Activated CD4-positive, alpha-beta T cell treated with anti-CD3 and anti-CD28 coated beads for 1 hour (primary cell): Measurements from ENCODE around the gene TAPBPL.
A peak's percentile ranks its signal among the peaks of the same experiment; 100 is the strongest.
"Not testable (repeated sequence)": the region's sequence is repeated elsewhere in the genome, so short reads cannot be mapped to it uniquely, and the experiment has no call there.

Source experiments
- DNase-seq: peaks from one replicate; pipeline ENCODE4 v3.0.0-alpha.2; 2020

TAPBPL gene, protein sequence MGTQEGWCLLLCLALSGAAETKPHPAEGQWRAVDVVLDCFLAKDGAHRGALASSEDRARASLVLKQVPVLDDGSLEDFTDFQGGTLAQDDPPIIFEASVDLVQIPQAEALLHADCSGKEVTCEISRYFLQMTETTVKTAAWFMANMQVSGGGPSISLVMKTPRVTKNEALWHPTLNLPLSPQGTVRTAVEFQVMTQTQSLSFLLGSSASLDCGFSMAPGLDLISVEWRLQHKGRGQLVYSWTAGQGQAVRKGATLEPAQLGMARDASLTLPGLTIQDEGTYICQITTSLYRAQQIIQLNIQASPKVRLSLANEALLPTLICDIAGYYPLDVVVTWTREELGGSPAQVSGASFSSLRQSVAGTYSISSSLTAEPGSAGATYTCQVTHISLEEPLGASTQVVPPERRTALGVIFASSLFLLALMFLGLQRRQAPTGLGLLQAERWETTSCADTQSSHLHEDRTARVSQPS

DNA sequence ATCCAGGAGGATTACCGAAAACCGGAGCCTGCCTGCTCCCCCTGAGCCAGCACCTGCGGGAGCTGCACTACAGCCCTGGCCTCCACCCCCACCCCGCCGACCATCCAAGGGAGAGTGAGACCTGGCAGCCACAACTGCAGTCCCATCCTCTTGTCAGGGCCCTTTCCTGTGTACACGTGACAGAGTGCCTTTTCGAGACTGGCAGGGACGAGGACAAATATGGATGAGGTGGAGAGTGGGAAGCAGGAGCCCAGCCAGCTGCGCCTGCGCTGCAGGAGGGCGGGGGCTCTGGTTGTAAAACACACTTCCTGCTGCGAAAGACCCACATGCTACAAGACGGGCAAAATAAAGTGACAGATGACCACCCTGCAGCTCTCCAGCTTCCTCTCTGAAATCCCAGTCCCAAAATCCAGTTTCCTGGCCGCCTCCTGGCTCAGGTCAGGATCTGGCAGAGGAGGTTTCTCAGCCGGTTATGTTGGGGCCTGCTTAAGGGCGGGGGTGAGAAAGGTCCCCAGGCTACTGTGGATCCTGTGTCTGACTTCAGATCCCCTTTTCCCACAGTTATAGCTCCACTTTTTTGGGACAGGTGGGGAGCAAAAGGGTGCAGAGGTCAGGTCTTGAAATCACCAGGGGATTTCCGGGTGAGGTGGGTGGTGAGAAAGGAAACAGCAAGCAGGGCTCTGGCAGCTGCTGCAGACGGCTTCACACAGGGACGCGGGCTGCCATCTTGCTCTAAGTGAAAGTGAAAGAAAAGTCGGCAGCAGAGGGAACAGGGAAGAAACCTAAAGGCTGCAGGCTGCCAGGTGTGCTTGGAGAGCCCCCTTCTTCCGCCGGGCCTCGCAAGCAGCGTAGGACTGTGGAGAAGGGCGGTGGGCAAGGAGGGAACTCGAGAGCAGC lies at the start of gene TAPBPL:
TSS of gene TAPBPL (plus strand) at position 695 of the 897 bp plus-strand sequence. CDS start 207 bp downstream, outside the sequence.
- DNase-seq = peak; percentile 71

DNA sequence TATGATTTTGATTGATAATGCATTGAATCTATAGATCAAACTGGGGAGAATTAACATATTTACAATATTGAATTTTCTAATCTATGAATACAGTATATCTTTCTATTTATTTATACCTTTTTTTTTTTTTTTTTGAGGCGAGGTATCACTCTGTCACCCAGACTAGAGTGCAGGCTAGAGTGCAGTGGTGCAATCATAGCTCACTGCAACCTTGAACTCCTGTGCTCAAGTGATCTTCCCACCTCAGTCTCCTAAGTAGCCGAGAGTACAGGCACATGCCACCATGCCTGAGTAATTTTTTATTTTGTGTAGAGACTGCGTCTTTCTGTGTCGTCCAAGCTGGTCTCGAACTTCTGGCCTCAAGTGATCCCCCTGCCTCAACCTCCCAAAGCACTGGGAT lies 47.5 kb upstream of the TAPBPL start:
- no peak for DNase-seq

DNA sequence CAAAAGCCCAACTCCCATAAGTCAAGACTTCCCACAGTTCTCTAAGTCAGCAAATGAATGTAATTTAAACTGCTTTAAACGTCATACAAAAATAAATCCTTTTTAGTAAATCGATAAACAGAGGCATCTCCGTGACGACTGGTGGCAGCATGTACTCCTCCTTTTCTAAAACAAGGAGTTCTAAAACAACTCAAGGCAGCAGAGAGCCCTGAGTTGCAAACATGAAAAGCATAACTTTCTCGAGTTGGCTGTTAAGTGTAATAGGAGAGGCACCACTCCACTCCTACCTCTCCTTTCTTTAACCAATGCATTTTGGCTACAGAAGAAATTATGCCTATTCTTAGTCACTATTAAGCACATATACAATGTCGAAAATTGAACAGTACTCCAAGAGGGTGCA lies 45.9 kb upstream of the TAPBPL start:
- DNase-seq = no peak

DNA sequence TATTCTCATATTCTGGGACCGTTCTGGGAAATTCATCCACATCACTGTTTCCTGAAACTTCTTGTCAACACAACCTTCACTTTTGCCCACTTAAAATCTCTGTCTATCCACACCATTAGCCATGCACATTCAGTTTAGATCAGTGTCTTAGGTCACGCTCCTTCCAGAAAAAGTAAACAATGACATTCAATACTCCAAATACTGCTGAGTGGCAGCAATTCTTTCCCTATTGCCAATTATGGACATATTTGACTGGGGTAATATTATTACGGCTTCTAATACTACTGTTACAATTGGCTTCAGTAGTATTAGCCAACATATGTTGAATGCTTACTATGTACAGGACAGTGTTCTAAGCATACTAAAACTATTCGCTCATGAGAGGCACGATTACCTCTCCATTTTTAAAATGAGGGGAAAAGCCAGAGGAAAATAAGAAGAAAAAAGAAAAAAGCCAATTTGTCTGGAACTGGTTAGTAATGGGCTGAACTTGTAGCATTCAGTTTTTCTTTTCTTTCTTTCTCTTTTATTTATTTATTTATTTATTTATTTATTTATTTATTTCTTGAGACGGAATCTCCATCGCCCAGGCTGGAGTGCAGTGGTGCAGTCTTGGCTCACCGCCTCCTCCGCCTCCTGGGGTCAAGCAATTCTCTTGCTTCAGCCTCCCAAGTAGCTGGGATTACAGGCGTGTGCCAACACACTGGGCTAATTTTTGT lies 44.4 kb upstream of the TAPBPL start:
- DNase-seq = no peak

DNA sequence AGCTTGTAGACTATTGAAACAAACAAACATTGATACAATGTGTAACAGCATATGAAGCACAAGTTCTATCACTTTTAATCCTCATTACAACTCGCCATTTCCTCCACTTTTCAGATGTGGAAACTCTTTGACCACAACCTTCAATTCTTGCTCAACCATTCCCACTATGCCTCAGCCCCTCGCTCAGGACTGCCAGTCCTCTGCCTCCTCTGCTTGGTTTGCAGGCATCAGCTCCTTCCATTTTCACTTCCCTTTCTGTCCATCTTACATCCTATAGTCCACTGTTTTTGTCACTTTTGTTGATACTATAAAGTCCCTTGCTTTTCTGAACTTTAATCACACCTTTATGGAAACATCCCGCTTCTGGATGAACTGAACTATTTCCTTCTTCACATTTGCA lies 35.2 kb upstream of the TAPBPL start:
- DNase-seq = no peak

DNA sequence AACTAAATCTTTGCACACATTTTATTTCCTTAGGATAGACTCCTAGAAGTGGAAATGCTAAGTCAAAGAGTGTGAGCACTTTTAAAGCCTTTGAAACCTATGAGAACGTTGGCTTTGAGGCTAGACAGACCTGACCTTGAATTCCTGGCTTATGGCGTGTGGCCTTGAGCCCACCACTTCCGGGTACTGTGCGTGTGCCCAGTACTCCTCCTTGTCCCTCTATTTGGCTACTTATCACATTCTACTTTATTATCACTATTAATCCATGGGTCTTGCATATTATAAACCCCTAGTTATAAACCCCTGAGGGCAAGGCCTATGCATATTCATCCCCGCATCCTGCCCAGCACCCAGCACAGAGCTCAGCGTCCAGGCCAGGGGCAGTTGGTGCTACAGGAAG lies 33.0 kb upstream of the TAPBPL start:
- DNase-seq = no peak

DNA sequence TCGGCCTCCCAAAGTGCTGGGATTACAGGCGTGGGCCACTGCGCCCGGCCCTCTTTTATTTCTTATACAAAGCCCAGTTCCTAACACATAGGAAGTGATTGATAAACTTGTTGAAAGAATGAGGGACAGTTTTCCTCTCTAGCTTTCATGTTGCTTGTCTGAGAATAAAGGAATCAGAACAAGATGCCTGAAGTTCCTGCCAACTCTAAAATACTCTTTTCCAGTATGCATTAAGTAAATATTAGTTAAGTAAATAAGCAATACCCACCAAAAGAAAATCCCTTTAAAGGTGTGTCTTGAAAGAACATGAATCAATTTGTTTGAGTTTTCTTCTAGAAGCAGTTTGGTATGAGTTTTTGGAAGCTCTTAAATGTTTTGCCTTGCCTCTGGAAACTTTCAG lies 31.5 kb upstream of the TAPBPL start:
- no peak for DNase-seq

DNA sequence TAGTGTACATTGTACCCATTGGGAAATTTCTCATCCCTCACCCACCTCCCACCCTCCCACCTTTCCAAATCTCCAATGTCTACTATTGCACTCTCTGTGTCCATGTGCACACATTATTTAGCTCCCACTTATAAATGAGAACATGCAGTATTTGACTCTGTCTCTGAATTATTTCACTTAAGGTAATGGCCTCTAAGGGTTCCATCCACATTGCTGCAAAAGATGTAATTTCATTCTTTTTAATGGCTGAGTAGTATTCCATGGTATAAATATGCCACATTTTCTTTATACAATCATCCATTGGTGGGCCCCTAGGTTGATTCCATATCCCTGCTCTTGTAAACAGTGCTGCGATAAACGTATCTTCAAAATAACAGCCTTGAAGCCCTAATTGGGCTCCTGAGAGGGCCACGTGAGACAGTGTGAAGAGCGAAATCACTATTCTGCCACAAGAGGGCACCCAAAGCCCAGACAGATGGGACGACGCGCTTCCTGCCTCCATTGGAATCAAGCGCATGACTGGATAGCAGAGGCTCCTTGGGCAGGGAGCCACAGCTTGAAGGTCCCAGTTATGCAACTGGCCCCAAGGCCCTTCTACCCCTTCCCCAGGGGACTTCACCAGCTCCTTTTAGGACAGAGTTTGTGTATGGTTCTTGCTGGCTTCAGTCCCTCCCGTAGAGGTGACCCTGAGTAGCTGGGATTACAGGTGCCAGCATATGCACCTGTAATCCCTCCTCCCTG lies 28.4 kb upstream of the TAPBPL start:
- peak; percentile 65 for DNase-seq

DNA sequence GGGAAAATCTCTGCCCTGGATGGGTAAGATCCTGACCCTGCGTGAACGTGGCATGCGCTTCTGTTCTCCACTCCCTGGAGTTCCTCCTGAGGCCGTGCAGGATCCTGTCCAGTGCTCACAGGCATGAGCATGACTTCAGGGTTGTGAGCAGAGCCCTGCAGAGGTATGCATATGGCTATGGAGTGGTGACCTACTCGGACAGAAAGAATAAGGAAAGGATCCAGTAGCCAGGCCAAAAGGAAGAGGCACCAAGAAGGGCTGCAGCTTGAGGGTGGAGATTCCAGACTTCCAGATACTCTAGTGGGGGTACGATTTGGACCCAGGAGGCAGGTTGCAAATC lies 27.9 kb upstream of the TAPBPL start:
- DNase-seq = no peak

DNA sequence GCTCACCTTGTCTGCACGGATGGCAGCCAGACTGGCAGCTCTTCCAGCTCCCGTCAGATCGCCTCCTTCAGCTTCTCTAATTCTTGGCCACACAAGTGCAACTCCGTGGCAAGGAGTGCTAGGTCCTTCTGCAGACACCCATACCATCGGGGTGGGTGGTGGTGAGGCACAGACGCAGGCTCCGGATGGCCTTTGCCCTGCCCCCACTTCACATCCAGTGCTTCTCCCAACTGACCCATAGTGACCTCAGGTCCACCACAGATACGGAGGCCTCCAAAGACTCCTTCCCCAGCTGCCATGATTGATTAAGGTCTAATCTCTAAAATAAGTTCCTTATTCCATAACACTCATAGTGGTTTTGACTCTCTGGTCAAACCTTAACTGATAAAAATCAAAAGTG lies 27.0 kb upstream of the TAPBPL start:
- no peak for DNase-seq

DNA sequence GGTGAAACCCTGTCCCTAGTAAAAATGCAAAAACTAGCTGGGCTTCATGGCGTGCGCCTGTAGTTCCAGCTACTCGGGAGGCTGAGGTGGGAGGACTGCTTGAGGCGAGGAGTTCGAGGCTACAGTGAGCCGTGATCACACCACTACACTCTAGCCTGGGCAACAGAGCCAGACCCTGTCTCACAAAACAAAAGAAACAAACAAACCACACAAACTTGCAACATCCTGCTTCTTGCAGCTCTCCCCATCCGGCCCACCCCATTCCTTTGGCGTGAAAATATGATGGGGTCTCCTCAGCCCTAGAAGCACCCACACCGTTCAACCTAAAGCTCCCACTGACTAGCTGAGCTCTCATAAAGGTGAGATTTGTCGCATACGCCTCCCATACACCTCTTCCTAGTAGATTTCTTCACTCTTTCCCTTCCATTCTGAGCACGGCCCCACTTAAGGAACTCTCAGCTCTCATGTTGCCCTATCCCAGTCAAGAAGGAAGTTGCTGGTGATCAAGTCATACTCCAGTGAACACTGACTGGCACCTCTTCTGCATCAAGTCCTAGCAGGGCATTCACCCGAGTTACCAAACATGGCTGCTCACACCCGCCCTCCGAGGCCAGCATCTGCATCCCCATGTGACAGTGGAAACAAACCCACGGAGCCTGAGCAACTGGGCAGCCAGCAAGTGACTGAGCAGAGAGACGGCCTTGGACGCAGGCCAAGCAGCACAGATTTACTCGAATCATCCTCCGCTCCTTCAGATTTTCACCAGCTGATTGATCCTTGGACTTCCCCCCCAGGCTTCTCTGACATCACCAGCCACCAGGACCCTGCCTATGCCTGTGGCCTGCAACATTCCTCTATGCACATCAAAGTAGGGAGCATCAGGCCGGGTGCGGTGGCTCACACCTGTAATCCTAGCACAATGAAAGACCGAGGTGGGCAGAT lies 26.0 kb upstream of the TAPBPL start:
- DNase-seq = no peak

DNA sequence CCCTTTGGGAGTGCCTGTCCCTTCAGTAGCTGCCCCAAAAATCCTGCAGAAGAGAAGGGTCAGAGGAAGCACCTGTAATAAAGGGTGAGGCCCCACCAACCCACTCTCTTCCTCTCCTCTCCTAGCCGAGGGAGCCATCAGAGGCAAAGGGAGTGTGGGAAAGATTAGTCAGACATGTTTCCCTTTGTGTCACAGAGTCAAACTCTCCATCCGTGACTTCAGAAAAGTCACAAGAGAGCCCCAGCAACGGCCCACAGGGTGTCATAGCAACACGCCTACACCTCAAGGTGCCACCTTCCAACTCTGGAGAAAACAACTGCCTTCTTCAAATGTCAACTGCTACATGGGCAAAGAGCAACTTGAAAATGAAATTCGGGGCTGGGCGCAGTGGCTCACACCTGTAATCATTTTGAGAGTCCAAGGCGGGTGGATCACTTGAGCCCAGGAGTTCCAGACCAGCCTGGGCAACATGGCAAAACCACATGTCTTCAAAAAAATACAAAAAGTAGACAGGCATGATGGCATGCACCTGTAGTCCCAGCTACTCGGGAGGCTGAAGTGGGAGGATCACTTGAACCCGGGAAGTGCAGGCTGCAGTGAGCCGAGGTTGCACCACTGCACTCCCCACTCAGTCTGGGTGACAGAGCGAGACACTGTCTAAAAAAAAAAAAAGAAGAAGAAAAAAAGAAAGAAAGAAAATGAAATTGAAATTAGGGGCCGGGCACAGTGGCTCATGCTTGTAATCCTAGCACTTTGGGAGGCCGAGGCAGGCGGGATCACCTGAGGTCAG lies 24.8 kb upstream of the TAPBPL start:
- DNase-seq = peak; percentile 83

DNA sequence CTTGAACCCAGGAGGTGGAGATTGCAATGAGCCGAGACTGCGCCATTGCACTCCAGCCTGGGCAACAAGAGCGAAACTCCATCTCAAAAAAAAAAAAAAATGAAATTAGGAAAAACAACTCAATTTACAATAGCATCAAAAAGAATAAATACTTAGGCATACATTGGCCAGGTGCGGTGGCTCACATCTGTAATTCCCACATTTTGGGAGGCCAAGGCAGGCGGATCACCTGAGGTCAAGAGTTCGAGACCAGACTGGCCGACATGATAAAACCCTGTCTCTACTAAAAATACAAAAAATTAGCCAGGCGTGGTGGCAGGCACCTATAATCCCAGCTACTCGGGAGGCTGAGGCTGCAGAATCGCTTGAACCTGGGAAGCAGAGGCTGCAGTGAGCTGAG lies 24.0 kb upstream of the TAPBPL start:
- not testable (repeated sequence) for DNase-seq

DNA sequence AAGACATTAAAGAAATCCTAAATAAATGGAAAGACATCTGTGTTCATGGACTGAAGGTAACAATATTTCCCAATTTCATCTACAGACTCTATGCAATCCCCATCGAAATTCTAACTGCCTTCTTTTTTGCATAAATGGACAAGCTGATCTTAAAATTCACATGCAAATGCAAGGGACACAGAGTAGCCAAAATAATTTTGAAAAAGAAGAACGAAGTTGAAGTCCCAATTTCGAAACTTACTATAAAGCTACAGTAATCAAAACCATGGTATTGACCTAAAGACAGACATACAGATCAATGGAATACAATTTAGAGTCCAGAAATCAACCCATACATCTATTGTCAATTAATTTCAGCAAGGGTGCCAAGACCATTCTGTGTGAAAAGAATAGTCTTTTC lies 23.5 kb upstream of the TAPBPL start:
- no peak for DNase-seq

DNA sequence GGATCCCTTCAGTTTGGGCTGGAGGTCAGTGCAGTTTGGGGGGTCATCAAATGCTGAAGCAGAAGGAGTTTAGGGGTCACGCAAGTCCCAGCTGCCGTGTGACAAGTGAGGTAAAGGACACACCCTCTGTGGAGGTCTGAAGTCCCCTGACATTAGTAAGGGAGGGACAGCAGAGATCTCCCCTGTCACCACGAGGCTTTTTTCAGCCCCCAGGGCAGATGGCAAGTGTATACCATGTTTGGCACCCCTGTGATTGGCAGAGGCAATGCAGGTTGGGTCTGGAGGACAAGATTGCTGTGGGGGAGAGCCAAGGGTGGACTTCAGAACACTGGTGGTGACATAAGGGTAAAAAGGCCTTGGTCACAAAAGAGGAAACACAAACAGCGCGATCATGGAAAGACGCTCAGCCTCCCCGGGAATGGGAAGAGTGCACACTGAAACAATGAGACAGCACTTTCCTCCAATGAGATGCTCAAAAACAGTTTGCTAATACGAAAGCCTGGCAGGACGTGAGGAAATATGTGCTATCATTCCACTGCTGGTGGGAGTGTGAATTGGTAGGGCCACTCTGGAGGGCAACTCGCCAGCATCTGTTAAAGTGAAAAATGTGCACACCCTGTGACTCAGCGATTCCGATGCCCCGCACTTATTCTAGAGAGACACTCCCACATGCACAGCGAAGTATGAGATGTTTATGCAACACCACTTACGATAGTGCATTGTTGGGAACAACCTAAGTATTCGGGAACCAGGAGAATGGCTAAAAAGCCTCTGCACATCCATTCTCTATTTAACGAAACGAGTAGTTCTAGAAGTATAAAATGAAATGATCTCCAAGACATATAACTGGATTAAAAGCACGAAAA lies 21.5 kb upstream of the TAPBPL start:
- DNase-seq = no peak

DNA sequence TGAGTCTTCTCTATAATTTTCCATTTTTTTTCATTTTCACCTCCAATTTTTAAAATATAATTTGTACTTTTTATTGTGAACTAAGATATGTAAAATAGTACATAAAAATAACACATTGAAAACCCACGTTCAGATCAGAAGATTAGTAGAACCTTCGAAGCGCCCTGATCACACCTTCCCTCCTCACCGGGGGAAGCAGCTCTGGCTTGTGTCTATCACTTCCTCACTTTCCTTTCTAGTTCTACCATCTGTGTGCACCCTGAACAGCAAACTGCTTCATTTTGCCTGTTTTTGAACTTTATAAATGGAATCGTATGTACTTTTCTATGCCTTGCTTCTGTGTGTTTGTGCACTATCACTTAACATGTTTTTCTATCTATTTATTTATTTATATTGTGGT lies 18.9 kb upstream of the TAPBPL start:
- no peak for DNase-seq

DNA sequence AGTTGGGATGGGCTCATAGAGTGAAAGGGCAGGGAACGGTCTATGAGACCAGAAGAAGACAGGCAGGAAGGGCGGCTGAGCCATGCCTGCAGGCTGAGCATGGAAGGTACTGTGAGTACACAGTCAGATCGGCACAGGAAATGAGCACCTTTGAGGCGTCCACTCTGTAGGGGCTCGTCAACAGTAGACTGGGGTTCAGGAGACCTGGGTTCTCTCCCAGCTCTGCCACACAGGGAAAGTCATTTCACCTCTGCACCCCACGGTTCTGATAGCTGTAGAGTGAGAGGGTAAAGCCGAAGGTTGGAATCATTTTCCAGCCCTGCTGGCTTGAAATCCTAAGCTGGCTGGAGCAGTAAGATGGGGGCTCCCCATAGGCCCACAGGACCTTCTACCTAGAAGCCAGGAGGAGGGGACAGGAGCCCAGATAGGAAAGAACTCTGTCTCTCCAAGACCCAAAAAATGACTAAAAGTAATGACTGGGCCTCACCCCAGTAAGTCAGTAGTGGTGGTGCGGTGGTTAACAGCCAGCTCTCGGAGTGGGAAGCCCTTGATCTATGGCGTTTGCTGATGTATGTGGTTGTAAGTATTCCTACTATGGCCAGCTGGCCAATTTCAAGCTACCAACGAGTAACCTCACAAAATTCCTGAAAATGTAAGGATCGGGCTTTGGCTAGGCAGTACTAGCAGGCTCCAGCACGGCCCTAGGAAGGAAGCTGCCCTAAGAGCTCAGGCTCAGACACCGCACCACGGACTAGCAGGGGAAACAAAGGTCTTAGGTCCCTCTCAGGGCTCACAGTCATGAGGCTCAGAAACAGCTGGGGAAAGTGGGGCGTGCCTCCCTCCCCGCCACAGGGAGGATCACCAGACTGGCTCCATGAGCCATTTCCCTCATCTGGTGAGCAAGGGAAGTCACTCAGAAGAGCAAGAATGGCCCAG lies 17.4 kb upstream of the TAPBPL start:
- no peak for DNase-seq

DNA sequence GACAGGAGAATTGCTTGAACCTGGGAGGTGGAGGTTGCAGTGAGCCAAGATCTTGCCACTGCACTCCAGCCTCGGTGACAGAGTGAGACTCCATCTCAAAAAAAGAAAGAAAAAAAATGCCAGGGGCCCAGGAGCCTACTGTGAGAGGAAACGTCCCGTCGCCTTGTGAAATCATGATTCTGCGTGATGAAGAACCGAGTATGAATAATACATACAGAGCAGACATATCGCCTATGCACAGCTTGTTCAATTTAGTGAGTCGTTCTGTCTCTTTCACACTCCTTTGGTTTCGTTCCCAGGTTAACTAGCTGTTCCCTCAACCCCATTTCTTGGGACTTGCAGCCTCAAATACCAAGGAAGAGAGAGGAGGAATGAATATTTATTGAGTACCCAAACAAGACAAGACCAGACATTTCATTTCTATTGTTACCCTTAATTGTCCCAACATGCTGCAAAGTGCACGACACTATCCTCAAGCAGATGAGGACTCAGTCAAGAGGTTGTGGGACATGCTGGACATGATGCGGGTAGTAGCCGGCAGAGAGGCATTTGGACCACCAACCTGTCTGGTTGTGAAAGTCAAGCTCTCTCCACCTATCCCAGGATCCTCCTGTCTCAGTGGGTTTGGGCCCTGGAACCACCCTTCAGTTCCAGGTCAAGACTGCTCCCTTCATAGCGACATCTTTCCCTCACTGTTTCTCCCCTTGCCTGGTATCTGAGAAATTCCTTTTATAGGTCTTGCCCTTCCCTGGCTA lies 15.7 kb upstream of the TAPBPL start:
- no peak for DNase-seq
